ENCODE data around the gene FLOT1.
"Not testable (repeated sequence)": the region's sequence is repeated elsewhere in the genome, so short reads cannot be mapped to it uniquely, and the experiment has no call there.

The FLOT1 gene

DNA sequence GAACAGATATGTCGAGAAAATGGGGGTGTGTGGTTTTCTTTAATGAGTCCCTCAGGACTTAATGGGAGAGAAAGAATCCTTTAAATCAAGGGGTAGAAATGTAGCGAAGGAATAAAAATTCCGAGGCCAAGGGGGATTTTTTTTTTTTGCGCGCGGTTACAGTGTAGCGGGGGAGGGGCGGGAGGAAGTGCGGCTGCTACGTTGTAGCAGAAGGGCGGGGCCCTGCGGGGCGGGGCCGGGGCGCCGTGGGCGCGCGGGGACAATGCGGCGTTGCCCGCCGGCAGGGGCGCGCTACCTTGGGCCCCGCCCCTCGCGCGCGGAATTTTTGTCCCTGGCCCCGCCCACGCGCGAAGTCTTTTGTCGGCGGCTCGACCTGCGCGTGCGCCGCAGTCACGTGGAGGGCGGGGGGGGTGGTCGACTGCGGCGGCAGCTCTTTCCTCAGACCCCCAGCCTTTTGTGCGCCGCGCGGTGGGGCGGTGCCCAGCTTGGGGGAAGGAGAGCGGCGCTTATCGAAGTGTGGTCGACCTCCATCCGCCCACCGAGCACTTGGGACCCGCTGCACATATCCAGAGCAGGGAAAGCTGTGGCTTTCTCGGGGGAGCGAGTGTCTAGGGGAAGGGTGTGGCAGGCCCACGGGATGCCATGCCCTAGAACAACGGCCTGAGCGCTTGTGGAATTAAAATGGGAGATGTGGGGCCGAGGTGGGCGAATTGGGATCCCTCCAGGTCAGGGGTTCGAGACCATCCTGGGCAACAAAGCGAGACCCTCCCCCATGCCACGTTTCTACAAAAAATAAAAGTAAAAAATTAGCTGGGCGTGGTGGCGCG lies 21.1 kb downstream of the FLOT1 start:
- in situ Hi-C loops (cut with HindIII; ENCODE audit: low pct_unique_long_range_greater_than_20kb, low sequenced_read_pairs), result no loop called here
- TF ChIP-seq JUND (IDR thresholded peaks at IDR 0.05; ENCODE audit: low read depth), result no peak
- peak; percentile 68 to 94 for DNase-seq (ENCODE audit: low read depth in 1 of 2, low spot score in 1 of 2)

GRCh38 chr6:30720738-30721197 lies 21.7 kb downstream of the FLOT1 start:
- TF ChIP-seq JUND (IDR thresholded peaks at IDR 0.05; ENCODE audit: low read depth), result no peak
- DNase-seq (ENCODE audit: low read depth in 1 of 2, low spot score in 1 of 2), result peak in 1 of 2 experiments; percentile 70
- in situ Hi-C loops (cut with HindIII; ENCODE audit: low pct_unique_long_range_greater_than_20kb, low sequenced_read_pairs), result no loop called here

DNA sequence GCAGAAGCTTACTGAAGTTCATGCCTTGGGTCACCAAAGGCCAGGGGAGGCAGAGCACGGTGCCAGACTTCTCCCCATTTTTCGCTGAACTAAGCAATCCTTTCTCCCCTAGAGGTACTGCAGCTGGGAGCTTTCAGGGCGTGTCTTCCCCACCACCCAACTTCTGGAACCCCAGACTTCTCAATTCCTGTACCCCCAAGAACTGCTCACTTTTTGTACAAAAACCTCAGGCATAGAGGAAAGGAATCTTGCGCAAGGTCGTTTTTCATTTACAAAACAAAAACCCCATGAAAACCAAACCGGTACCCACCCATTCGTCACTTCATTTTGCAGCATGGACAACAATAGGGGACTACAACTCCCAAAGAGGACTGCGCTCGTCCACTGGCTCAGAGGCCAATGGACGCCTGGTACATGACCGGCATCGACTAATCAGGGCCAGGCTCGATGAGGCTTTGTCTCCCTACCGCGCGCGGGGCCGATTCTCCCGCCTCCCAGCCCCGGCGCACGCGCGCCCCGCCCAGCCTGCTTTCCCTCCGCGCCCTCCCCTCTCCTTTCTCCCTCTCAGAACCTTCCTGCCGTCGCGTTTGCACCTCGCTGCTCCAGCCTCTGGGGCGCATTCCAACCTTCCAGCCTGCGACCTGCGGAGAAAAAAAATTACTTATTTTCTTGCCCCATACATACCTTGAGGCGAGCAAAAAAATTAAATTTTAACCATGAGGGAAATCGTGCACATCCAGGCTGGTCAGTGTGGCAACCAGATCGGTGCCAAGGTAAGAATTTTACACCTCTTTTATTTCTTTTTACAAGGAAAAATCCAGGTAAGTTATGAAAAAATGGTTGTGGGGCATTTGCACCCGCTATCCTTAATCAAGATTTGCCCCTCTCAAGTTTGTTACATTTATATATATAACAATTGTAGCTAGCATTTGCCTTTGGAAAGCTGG lies 22.4 kb downstream of the FLOT1 start, which contains the start of gene TUBB:
Gene TUBB (plus strand): TSS at position 562 of the 947 bp plus-strand sequence. CDS start 155 bp downstream, at position 717.
- TF ChIP-seq JUND (IDR thresholded peaks at IDR 0.05; ENCODE audit: low read depth), result no peak
- in situ Hi-C loops (cut with HindIII; ENCODE audit: low pct_unique_long_range_greater_than_20kb, low sequenced_read_pairs), result no loop called here
- DNase-seq (ENCODE audit: low read depth in 1 of 2, low spot score in 1 of 2), result peak; percentile 87 to 99

DNA sequence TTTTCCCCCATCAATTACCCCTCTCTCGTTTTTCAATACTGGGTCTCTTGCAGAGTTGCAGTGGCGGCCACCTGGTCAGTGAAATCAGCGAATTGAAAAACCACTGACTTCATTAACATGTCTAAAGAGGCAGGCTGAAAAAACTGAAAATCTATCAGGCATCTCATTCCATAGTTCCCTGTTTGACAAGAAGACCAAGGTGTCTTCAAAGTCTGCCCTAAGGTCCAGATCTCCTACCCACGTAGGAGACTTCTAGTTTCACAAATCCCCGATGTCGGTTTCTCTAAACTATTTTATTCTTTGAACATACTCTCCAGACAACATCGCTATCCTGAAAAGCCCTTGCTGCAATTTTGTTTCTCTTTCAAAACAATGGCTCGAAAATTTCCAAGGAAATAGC lies 23.1 kb downstream of the FLOT1 start:
- DNase-seq (ENCODE audit: low read depth in 1 of 2, low spot score in 1 of 2), result no peak
- in situ Hi-C loops (cut with HindIII; ENCODE audit: low pct_unique_long_range_greater_than_20kb, low sequenced_read_pairs), result no loop called here
- TF ChIP-seq JUND (IDR thresholded peaks at IDR 0.05; ENCODE audit: low read depth), result no peak

DNA sequence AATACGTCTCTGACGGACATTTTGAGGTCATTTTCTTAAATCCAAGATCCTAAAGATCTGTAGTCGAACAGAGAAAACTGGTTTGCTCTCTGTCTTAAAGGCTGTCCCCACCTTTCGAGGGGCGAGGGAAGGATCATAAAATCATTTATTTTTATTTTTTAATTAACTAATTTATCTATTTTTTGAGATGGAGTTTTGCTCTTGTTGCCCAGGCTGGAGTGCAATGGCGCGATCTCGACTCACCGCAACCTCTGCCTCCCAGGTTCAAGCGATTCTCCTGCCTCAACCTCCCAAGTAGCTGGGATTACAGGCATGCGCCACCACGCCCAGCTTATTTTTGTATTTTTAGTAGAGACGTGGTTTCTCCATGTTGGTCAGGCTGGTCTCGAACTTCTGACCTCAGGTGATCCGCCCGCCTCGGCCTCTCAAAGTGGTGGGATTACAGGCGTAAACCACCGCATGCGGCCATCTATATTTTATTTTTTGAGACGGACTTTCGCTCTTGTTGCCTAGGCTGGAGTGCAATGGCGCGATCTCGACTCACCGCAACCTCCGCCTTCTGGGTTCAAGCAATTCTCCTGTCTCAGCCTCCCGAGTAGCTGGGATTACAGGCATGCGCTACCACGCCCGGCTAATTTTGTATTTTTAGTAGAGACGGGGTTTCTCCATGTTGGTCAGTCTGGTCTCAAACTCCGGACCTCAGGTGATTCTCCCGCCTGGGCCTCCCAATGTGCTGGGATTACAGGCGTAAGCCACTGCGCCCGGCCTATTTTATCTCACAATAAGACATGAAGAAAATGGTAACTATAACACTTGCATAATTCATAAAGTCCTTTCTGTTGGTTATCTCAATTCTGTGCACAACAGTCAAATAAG lies 24.4 kb downstream of the FLOT1 start:
- DNase-seq (ENCODE audit: low read depth in 1 of 2, low spot score in 1 of 2); in situ Hi-C loops (cut with HindIII; ENCODE audit: low pct_unique_long_range_greater_than_20kb, low sequenced_read_pairs): not testable (repeated sequence)

DNA sequence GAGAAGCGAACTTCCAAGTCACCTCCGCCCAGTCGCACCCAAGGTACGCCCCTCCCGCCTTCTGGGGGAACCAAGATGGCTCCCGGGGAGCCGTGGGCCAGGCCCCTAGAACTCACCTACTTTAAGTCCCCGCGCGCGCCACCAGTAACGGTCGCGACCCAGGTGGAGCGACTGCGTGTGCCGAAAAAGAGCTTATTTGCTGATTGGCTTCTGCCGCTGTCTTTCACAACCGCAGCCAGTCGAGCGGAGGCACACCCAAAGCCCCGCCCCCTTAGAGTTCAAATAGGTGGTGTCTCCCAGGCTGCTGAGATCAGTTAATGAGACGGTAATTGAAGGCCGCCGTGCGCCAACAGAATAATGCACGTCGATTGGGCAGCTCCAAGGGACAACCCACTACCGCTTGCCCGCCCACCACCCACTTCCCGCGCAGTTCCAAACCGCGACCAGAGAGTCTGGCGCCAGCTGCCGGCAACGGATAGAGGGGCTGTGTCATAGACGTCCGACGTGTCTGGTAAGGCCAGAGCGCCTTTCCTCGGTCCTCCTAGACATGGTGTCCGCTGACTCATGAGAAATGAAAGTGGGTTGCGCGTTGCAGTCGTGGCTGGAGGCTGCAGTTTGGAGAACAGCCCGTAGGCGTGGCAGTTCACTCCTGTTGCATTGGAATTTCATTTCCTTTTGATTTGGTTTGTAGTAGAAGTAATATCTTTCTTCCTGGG lies 25.2 kb downstream of the FLOT1 start, which contains the start of gene MDC1:
Gene MDC1 (minus strand): TSS at position 153 of the 716 bp plus-strand sequence. CDS start 2,106 bp downstream, outside the sequence.
- TF ChIP-seq JUND (IDR thresholded peaks at IDR 0.05; ENCODE audit: low read depth), result no peak
- in situ Hi-C loops (cut with HindIII; ENCODE audit: low pct_unique_long_range_greater_than_20kb, low sequenced_read_pairs), result no loop called here
- DNase-seq (ENCODE audit: low read depth in 1 of 2, low spot score in 1 of 2), result peak; percentile 83 to 100

GRCh38 chr6:30716879-30717128 lies 25.7 kb downstream of the FLOT1 start:
- TF ChIP-seq JUND (IDR thresholded peaks at IDR 0.05; ENCODE audit: low read depth), result no peak
- DNase-seq (ENCODE audit: low read depth in 1 of 2, low spot score in 1 of 2), result no peak
- in situ Hi-C loops (cut with HindIII; ENCODE audit: low pct_unique_long_range_greater_than_20kb, low sequenced_read_pairs), result no loop called here

DNA sequence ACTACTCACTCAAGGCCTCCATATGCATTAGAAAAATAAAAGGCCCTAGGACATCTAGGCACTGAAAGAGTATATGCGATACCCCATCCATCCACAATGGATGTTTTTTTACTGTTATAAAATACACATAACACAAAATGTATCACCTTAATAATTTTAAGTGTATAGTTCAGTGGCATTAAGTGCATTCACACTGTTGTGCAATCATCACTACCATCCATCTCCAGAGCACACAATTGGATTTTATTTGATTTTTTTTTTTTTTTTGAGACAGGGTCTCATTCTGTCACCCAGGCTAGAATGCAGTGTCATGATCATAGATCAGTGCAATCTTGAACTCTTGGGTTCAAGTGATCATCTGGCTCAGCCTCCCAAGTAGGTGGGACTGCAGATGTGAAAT lies 28.2 kb downstream of the FLOT1 start:
- DNase-seq (ENCODE audit: low read depth in 1 of 2, low spot score in 1 of 2), result no peak
- TF ChIP-seq JUND (IDR thresholded peaks at IDR 0.05; ENCODE audit: low read depth), result no peak
- in situ Hi-C loops (cut with HindIII; ENCODE audit: low pct_unique_long_range_greater_than_20kb, low sequenced_read_pairs), result no loop called here

GRCh38 chr6:30712441-30712945 lies 30.0 kb downstream of the FLOT1 start:
- no peak for DNase-seq (ENCODE audit: low read depth in 1 of 2, low spot score in 1 of 2)

GRCh38 chr6:30711758-30712380 lies 30.6 kb downstream of the FLOT1 start:
- DNase-seq (ENCODE audit: low read depth in 1 of 2, low spot score in 1 of 2), result no peak
- TF ChIP-seq JUND (IDR thresholded peaks at IDR 0.05; ENCODE audit: low read depth), result no peak
- in situ Hi-C loops (cut with HindIII; ENCODE audit: low pct_unique_long_range_greater_than_20kb, low sequenced_read_pairs), result no loop called here

More at GRCh38 chr6:30712441-30712945, 30.0 kb downstream of the FLOT1 start:
- in situ Hi-C loops (cut with HindIII; ENCODE audit: low pct_unique_long_range_greater_than_20kb, low sequenced_read_pairs), result no loop called here
- no peak for TF ChIP-seq JUND (IDR thresholded peaks at IDR 0.05; ENCODE audit: low read depth)

All from T47D (cell line).